ENCODE data around the gene ASPHD1. TPM values are rescaled to one million over a fixed set of nuclear protein-coding genes. Genes with fewer than 3 reads are reported as not detected.

ASPHD1 gene
- polyA plus RNA-seq, 1 donor (not counting 4 experiments of a cell fraction or from before 2014, with no cell fraction given) = 0.71 TPM

DNA sequence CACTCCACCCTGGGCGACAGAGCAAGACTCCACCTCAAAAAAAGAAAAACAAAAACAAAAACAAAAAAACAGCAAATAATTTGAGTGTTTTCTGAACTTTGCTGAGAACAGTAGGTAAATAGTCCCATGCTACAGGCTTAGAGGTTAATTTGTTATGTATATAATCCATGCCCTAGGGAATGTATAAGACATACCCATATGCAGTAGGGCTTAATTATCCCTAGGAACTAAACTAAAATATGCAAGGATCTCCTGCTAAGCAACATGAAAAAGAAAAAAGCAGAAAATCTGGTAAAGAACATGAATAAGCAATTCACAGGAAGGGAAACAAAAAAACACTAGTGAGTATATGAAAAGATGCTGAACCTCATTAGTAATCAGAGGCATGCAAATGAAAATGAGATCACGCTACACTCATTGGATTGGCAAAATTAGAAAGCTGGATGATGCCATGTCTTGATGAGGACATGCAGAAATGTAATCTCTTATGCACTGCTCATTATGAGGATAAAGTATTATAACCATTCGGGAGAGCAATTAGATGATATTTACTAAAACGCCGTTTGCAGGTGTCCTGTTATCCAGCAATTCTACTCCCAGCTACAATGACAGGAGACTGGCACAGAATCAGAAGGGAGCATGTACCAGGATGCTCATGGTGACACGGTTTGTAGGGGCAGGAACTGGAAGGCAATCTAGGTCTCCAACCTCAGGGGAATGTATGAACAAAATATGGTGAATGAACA, 20.2 kb downstream of the ASPHD1 start:
- H3K79me2 ChIP-seq (ENCODE audit: control insufficient read depth, insufficient read depth, low read length) = peaks cover 19% of the 10 kb centered on the region
- H3K27me3 ChIP-seq (ENCODE audit: control insufficient read depth, extremely low read depth, insufficient read depth, low read length) = no peaks in the 10 kb centered on the region
- H3K9ac ChIP-seq (ENCODE audit: control insufficient read depth, extremely low read depth, insufficient read depth, low read length) = no peak overlapping the region
- DNase-seq (ENCODE audit: low read depth, low spot score) (no peak), FAIRE-seq (no peak)
- no peaks in the 10 kb centered on the region for H3K9me1 ChIP-seq (ENCODE audit: control insufficient read depth, extremely low read depth, insufficient read depth, low read length)
- dilution Hi-C loops (cut with MboI; ENCODE audit: extremely low pct_ligation_motif_present, low sequenced_read_pairs) = no loop called here
- H3K27ac ChIP-seq (ENCODE audit: control insufficient read depth, insufficient read depth, low read length) = no peak overlapping the region
- H3K4me3 ChIP-seq (ENCODE audit: control insufficient read depth in 2 of 3, extremely low read depth in 1 of 3, insufficient read depth in 2 of 3, low read depth in 1 of 3, low read length in 3 of 3) = no peak overlapping the region
- H3K36me3 ChIP-seq (ENCODE audit: control insufficient read depth in 2 of 2, extremely low read depth in 1 of 2, insufficient read depth in 2 of 2, low read length in 2 of 2) = peaks cover 8 to 14% of the 10 kb centered on the region in 2 experiments
- peaks cover 5% of the 10 kb centered on the region for H3K4me1 ChIP-seq (ENCODE audit: control insufficient read depth, extremely low read depth, insufficient read depth, low read length)
- no peak overlapping the region for H3K4me2 ChIP-seq (ENCODE audit: control insufficient read depth, extremely low read depth, insufficient read depth, low read depth, low read length)
- H3K9me3 ChIP-seq (ENCODE audit: control insufficient read depth, low read depth, low read length) = no peaks in the 10 kb centered on the region
- no peak overlapping the region for H2AFZ ChIP-seq (ENCODE audit: control insufficient read depth, low read length)
- H4K20me1 ChIP-seq (ENCODE audit: control insufficient read depth, extremely low read depth, insufficient read depth, low read length) = peaks cover 4% of the 10 kb centered on the region
- TF ChIP-seq, protein P1, sequence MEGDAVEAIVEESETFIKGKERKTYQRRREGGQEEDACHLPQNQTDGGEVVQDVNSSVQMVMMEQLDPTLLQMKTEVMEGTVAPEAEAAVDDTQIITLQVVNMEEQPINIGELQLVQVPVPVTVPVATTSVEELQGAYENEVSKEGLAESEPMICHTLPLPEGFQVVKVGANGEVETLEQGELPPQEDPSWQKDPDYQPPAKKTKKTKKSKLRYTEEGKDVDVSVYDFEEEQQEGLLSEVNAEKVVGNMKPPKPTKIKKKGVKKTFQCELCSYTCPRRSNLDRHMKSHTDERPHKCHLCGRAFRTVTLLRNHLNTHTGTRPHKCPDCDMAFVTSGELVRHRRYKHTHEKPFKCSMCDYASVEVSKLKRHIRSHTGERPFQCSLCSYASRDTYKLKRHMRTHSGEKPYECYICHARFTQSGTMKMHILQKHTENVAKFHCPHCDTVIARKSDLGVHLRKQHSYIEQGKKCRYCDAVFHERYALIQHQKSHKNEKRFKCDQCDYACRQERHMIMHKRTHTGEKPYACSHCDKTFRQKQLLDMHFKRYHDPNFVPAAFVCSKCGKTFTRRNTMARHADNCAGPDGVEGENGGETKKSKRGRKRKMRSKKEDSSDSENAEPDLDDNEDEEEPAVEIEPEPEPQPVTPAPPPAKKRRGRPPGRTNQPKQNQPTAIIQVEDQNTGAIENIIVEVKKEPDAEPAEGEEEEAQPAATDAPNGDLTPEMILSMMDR (optimal IDR thresholded peaks at IDR 0.05 in 1 of 3, IDR thresholded peaks at IDR 0.05 in 1 of 3, conservative IDR thresholded peaks at IDR 0.05 in 1 of 3; ENCODE audit: extremely low read depth in 1 of 3, insufficient read depth in 2 of 3, low read length in 3 of 3) = no peak
- no peak for TF ChIP-seq EZH2 (IDR thresholded peaks at IDR 0.05; ENCODE audit: low read length)

DNA sequence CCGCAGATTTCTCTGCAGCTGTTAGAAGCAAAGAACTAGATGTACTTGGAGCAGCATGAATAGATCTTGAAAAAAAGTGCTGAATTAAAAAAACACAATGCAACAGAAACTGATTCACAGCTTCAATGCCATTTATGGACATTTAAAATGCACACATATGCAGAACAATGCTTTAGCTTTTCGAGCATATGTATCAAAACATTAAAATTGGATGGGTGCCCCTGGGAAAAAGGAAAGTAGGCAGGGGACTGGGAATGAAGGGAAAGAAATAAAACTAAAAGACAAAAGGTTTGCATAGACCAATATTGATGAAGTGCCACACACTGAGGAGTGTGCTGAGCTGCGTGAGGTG, 20.7 kb downstream of the ASPHD1 start:
- H3K4me1 ChIP-seq (ENCODE audit: control insufficient read depth, extremely low read depth, insufficient read depth, low read length) = peaks cover 5% of the 10 kb centered on the region
- no peaks in the 10 kb centered on the region for H3K9me3 ChIP-seq (ENCODE audit: control insufficient read depth, low read depth, low read length)
- H3K27me3 ChIP-seq (ENCODE audit: control insufficient read depth, extremely low read depth, insufficient read depth, low read length) = no peaks in the 10 kb centered on the region
- no peak overlapping the region for H3K4me2 ChIP-seq (ENCODE audit: control insufficient read depth, extremely low read depth, insufficient read depth, low read depth, low read length)
- H3K36me3 ChIP-seq (ENCODE audit: control insufficient read depth in 2 of 2, extremely low read depth in 1 of 2, insufficient read depth in 2 of 2, low read length in 2 of 2) = peaks cover 8 to 14% of the 10 kb centered on the region in 2 experiments
- H3K4me3 ChIP-seq (ENCODE audit: control insufficient read depth in 2 of 3, extremely low read depth in 1 of 3, insufficient read depth in 2 of 3, low read depth in 1 of 3, low read length in 3 of 3) = no peak overlapping the region
- no peak overlapping the region for H2AFZ ChIP-seq (ENCODE audit: control insufficient read depth, low read length)
- no peak overlapping the region for H3K9ac ChIP-seq (ENCODE audit: control insufficient read depth, extremely low read depth, insufficient read depth, low read length)
- DNase-seq (ENCODE audit: low read depth, low spot score) = no peak
- TF ChIP-seq, protein P1 (optimal IDR thresholded peaks at IDR 0.05 in 1 of 3, IDR thresholded peaks at IDR 0.05 in 1 of 3, conservative IDR thresholded peaks at IDR 0.05 in 1 of 3; ENCODE audit: extremely low read depth in 1 of 3, insufficient read depth in 2 of 3, low read length in 3 of 3) = no peak
- no peak for TF ChIP-seq EZH2 (IDR thresholded peaks at IDR 0.05; ENCODE audit: low read length)
- dilution Hi-C loops (cut with MboI; ENCODE audit: extremely low pct_ligation_motif_present, low sequenced_read_pairs) = no loop called here
- H4K20me1 ChIP-seq (ENCODE audit: control insufficient read depth, extremely low read depth, insufficient read depth, low read length) = peaks cover 4% of the 10 kb centered on the region
- peaks cover 23% of the 10 kb centered on the region for H3K79me2 ChIP-seq (ENCODE audit: control insufficient read depth, insufficient read depth, low read length)
- H3K9me1 ChIP-seq (ENCODE audit: control insufficient read depth, extremely low read depth, insufficient read depth, low read length) = no peaks in the 10 kb centered on the region
- FAIRE-seq = no peak
- no peak overlapping the region for H3K27ac ChIP-seq (ENCODE audit: control insufficient read depth, insufficient read depth, low read length)

All from keratinocyte (primary cell).